Activated naive CD4-positive, alpha-beta T cell treated with anti-CD3 and anti-CD28 coated beads, Interleukin-2, amount 50 U/mL, for 24 hours (primary cell): Measurements from ENCODE around the gene TMEM269.

Experiments
- H3K27ac Mint-ChIP-seq: one replicate; pipeline ENCODE4 v1.8.0; 2021; ENCODE audit warnings: mild to moderate bottlenecking, mixed read lengths
- H3K27me3 Mint-ChIP-seq: one replicate; pipeline ENCODE4 v1.8.0; 2021; ENCODE audit warnings: mixed read lengths
- H3K36me3 Mint-ChIP-seq: one replicate; pipeline ENCODE4 v1.8.0; 2021; ENCODE audit warnings: mixed read lengths
- H3K4me1 Mint-ChIP-seq: one replicate; pipeline ENCODE4 v1.8.0; 2021; ENCODE audit warnings: mixed read lengths
- H3K4me3 Mint-ChIP-seq: one replicate; pipeline ENCODE4 v1.8.0; 2021; ENCODE audit warnings: mild to moderate bottlenecking, mixed read lengths
- H3K9me3 Mint-ChIP-seq: one replicate; pipeline ENCODE4 v1.8.0; 2021; ENCODE audit warnings: mixed read lengths

Gene TMEM269

GRCh38 chr1:42845193-42845592, 60.4 kb downstream of the TMEM269 start:
- H3K27ac Mint-ChIP-seq = no peak overlapping the region
- H3K9me3 Mint-ChIP-seq = no peaks in the 10 kb centered on the region
- peaks cover 10% of the 10 kb centered on the region for H3K36me3 Mint-ChIP-seq
- no peaks in the 10 kb centered on the region for H3K27me3 Mint-ChIP-seq
- H3K4me3 Mint-ChIP-seq = no peak overlapping the region
- H3K4me1 Mint-ChIP-seq = peaks cover 36% of the 10 kb centered on the region

- Mint-ChIP-seq H3K9me3 (no peaks in the 10 kb centered on the region), H3K4me3 (peak overlapping the region; percentile 92), H3K27ac (peak overlapping the region; percentile 93), H3K4me1 (peaks cover 39% of the 10 kb centered on the region), H3K36me3 (peaks cover 15% of the 10 kb centered on the region), H3K27me3 (no peaks in the 10 kb centered on the region)
These were observed 61.1 kb downstream of the TMEM269 start for GRCh38 chr1:42845866-42846256.

GRCh38 chr1:42846257-42847110, 61.7 kb downstream of the TMEM269 start, which contains the start of gene ZNF691:
TSS of gene ZNF691 (plus strand) at chr1:42846613. CDS start at chr1:42849659, 3,046 bp downstream.
- peaks cover 21% of the 10 kb centered on the region for H3K36me3 Mint-ChIP-seq
- peak within 1 kb of the TSS; percentile 92 for H3K4me3 Mint-ChIP-seq
- peaks cover 39% of the 10 kb centered on the region for H3K4me1 Mint-ChIP-seq
- H3K9me3 Mint-ChIP-seq = no peaks in the 10 kb centered on the region
- H3K27me3 Mint-ChIP-seq = no peaks in the 10 kb centered on the region
- H3K27ac Mint-ChIP-seq = peak within 1 kb of the TSS; percentile 93

- Mint-ChIP-seq H3K9me3 (no peaks in the 10 kb centered on the region), H3K36me3 (peaks cover 24% of the 10 kb centered on the region), H3K4me3 (peak overlapping the region; percentile 92), H3K4me1 (peaks cover 39% of the 10 kb centered on the region), H3K27me3 (no peaks in the 10 kb centered on the region), H3K27ac (peak overlapping the region; percentile 84)
These were observed 62.4 kb downstream of the TMEM269 start for GRCh38 chr1:42847111-42847595.

GRCh38 chr1:42847721-42848460, 63.1 kb downstream of the TMEM269 start:
- Mint-ChIP-seq H3K4me3 (peak overlapping the region; percentile 92), H3K36me3 (peaks cover 28% of the 10 kb centered on the region), H3K27ac (peak overlapping the region; percentile 94), H3K27me3 (no peaks in the 10 kb centered on the region), H3K9me3 (no peaks in the 10 kb centered on the region), H3K4me1 (peaks cover 39% of the 10 kb centered on the region)

GRCh38 chr1:42848823-42849537, 64.2 kb downstream of the TMEM269 start:
- no peak overlapping the region for H3K4me3 Mint-ChIP-seq

GRCh38 chr1:42849944-42850343, 65.2 kb downstream of the TMEM269 start:
- Mint-ChIP-seq H3K27me3 (no peaks in the 10 kb centered on the region), H3K9me3 (no peaks in the 10 kb centered on the region), H3K4me1 (peaks cover 39% of the 10 kb centered on the region), H3K27ac (no peak overlapping the region), H3K36me3 (peaks cover 30% of the 10 kb centered on the region), H3K4me3 (no peak overlapping the region)

More at GRCh38 chr1:42848823-42849537, 64.2 kb downstream of the TMEM269 start:
- Mint-ChIP-seq H3K27me3 (no peaks in the 10 kb centered on the region), H3K9me3 (no peaks in the 10 kb centered on the region), H3K4me1 (peaks cover 39% of the 10 kb centered on the region), H3K36me3 (peaks cover 30% of the 10 kb centered on the region), H3K27ac (no peak overlapping the region)
